GM19240 (cell line): Measurements from ENCODE around the gene ZNF518B.
"Not testable (repeated sequence)": the region's sequence is repeated elsewhere in the genome, so short reads cannot be mapped to it uniquely, and the experiment has no call there.

Source experiments
- DNase-seq: peaks from one replicate; pipeline ENCODE4 v3.0.0; 2011; ENCODE audit warnings: low spot score; ENCODE audit not compliant: insufficient read length

Gene ZNF518B

GRCh38 chr4:10456595-10457254 lies 501 bp downstream of the ZNF518B start:
- peak; percentile 36 for DNase-seq

DNA sequence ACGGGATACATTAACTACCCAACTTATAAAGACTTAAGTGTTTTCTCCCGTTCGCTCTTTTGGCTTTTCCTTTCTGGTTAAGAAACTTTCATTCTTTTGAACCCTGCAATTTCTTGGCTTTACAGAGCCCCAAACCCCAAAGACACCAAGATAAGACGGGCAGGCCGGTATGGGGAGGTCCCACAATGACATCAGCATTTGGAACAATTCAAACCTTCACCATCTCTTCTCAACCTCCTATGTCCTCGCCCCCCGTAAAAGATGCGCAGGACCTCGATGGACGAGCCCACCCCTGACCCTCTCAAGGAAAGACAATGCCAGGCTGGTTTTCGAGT lies 999 bp downstream of the ZNF518B start:
- DNase-seq = no peak

GRCh38 chr4:10455133-10455532 lies 2.1 kb downstream of the ZNF518B start:
- DNase-seq = no peak

DNA sequence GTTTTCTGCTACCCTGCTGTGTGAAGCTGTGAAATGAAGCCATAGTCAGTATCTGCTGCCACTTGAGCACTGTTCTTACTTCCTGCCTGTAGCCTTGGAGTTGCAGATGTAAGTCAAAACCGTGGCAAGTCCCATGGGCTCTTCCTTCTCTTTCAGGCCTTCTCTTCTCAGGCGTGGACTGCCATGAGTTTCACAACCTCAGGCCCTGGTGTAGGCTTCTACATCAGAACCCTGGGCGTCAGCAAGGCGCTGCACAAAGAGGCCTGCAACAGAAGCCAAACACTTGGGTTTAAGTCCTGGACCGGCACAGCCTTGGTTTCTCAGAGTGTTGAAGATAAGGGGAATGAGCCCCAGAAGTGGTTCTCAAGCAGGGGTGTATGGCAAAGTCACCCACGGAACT lies 2.5 kb downstream of the ZNF518B start:
- no peak for DNase-seq

- DNase-seq = no peak
Measured at GRCh38 chr4:10454121-10454520, 3.1 kb downstream of the ZNF518B start.

DNA sequence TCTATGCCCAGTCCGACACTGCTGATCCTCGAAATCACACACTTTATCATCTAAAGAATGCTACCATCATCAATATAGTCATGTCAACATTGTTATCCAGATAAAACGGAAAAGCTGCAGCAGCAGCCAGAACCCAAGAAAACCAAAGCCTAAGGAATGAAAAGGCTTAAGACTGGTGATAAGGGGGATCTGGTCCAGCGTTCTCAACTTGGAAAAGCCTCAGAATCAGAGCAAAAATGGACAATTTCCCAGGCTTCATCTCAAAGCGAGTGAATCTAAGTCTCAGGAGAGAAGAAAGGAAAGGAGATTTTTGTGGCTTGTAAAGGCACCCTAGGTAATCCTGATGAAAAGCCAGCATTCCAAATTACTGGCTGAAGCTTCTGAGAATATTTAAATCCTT lies 8.2 kb downstream of the ZNF518B start:
- no peak for DNase-seq

- DNase-seq = no peak
Measured at GRCh38 chr4:10442976-10443375, 14.2 kb downstream of the ZNF518B start.

DNA sequence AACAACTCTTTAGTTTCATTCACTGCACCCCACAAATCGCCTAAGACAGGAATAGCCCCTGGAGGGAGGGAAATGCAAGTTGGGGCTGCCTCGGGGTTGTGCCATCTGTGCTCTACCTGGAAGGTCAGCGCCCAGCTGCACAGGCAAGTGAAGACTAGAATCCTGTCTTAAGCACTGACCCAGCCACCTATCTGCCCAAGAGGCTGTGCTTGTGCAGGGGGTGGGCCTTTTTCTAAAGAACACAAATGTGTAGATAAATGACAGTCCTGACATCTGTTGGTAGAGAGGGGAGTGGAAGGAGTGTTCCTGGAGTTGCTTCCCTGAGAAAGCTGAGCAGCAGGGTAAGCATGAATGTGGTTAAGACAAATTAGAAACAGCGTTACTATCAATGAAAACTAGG lies 15.7 kb downstream of the ZNF518B start:
- no peak for DNase-seq

GRCh38 chr4:10438924-10439323 lies 18.3 kb downstream of the ZNF518B start:
- no peak for DNase-seq

DNA sequence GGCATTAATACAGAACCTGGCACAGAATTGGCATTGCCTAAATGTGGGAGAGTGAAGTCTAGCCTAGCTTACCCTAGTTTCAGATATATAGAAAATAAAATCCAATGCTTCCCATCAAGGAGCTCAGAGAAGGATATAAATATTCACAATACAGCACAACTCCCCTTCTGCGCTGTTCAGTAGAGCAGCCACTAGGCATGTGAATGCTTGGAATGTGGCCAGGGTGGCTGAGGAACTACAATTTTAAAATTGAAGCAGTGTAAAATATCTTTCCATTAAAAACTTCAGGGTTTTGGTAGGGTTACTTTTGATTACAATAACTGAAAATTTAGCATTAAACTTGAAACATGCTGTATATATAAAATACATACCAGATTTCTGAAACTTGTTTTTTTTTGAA lies 19.5 kb downstream of the ZNF518B start:
- no peak for DNase-seq

GRCh38 chr4:10427680-10428079 lies 29.5 kb downstream of the ZNF518B start:
- not testable (repeated sequence) for DNase-seq

GRCh38 chr4:10421344-10422055 lies 35.7 kb downstream of the ZNF518B start:
- DNase-seq = no peak

- no peak for DNase-seq
Measured at GRCh38 chr4:10417740-10418139, 39.5 kb downstream of the ZNF518B start.

- DNase-seq = no peak
Measured at GRCh38 chr4:10416441-10416840, 40.8 kb downstream of the ZNF518B start.

DNA sequence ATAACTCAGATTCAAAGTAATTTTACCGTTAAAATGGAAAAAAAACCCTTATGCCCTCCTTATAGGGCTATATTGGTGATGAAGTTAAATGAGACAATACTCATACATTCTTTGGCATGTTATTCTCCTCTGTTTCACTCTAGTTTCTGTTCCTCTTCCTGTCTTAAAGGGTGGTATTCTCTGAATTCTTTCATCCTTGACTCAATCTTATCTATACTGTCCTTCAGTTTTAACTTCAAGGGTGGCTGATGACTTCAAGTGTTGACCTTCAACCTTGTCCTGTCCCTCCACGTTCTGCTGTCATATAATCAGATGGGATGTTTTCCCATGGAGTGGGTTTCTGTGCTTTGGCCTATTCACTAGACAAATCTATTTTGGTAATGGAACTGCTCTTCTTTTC lies 44.0 kb downstream of the ZNF518B start:
- DNase-seq = no peak

DNA sequence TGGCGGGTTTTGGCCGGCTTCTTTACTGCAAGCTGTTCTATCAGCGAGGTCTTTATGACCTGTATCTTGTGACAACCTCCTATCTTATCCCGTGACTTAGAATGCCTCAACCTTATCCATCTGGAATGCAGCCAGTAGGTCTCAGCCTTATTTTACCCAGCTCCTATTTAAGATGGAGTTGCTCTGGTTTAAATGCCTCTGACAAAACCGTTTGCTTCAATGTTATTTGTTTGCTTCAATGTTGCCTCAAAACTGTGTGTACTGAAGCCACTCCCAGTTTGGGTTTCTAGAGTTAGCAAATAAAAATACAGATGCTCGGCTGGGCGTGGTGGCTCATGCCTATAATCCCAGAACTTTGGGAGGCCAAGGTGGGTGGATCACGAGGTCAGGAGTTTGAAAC lies 51.6 kb downstream of the ZNF518B start:
- no peak for DNase-seq

DNA sequence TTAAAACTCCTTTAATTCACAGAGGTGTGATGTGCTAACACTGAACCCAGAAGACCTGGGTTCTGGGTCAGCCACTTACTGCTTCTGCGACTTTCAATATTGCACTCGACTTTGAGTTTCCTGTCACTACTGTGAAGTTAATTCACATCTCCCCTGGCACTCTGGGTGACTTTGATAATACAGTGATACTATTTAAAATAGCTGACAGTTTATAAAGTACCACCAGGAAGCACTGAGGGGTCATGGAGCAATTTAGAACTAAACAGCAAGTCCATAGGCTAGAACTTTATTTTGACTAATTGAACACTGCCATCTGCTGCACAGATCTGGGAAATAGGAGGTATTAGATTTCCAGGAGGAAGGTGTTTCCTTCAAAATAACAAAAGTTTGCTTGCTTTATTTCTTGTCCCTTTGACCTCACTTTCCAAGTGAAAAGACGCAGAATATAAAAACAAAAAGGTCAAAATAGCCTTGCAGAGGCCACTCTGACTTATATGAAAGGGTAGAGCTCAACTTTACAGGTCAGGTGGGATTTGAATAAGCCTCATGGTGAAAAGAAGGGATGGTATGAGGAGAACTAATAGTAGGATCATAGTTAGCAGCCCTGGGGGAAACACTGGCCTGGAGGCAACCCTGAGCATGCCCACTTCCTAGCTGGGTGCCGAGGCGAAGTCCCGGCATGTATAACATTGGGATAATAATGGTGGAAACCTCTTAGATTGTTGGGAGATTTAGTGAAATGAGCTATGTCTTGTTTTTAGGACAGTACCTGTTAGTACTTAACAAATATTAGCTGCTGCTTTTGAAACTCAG lies 53.4 kb downstream of the ZNF518B start:
- no peak for DNase-seq

GRCh38 chr4:10395971-10396580 lies 61.1 kb downstream of the ZNF518B start:
- no peak for DNase-seq
